Activated gamma-delta T cell treated with anti-CD3 and anti-CD28 coated beads, Interleukin-2, amount 50 U/mL, for 16 hours (primary cell): Measurements from ENCODE around the gene MYOF.
"Not testable (repeated sequence)": the region's sequence is repeated elsewhere in the genome, so short reads cannot be mapped to it uniquely, and the experiment has no call there.

ENCODE experiments used
- DNase-seq: peaks from one replicate; pipeline ENCODE4 v3.0.0-alpha.2; 2020; ENCODE audit warnings: low read depth

Gene MYOF

DNA sequence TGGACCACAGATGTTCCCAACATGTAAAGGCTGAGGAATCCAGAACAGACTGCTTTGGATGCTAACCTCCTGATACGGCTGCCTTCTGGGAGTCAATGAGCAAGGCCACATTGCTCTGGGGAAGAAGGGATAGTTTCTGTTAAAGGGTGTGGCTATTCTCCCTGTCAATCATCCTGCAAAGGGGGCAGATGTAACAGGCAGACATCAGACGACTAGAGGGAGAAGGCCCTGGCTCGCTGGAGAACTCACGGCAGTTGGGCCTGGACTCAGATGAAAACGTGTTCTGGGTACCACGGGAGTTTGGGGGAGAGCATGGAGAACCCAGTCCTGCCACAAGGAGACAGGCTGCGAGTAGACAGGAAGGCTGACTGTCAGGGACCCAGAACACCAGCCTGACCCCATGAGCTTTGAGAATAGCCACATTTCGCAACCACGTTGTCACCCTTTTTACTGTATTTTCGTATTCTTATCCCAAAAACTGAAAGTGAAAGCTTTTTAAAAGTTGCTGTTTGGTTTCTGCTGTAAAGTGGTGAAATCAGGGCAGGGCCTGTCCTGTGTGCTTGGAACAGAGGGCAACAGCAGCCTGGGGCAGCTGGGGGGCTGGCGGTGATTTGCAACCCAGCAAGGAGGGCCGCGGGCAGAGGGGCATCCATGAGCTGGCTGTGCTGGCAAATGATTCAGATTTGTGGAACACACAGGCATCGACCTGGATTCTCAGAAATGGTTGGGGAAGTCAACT, 95.3 kb downstream of the MYOF start:
- DNase-seq = no peak

DNA sequence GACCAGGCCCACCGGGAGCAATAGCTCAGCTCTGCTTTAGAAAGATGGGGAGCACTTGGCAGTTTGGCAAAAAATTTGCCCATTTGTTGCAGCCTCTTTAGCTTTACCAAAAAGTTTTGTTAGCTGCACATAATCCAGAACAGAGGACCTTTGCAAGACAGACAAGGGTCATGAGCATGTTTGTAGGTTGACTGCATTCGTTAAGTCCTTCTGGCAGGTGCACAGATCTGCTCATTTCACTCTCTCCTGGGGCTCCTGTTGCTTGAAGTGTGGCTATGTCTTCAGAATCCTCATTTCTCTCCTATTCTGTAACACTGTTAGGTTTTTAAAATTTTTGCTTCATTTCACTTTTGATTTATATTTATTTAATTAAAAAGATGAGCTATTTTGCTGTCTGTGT, 96.8 kb downstream of the MYOF start:
- no peak for DNase-seq

DNA sequence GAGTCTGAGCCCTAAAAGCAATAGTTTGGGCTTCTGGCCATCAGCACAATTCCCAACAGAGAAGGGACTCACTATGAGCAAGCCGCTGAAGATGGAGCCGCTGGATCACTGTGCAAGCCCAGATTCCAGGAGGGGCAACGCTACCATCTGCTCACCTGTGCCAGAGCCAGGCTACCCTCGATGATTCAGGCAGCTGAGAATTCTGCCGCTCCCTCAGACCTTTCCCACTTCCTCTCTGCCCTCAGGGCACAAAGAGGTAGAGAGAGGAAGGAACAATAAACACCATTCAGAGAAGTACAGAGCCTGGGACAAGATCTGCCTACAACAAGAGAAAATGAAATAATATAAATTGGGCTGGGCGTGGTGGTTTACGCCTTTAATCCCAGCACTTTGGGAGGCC, 98.1 kb downstream of the MYOF start:
- no peak for DNase-seq

DNA sequence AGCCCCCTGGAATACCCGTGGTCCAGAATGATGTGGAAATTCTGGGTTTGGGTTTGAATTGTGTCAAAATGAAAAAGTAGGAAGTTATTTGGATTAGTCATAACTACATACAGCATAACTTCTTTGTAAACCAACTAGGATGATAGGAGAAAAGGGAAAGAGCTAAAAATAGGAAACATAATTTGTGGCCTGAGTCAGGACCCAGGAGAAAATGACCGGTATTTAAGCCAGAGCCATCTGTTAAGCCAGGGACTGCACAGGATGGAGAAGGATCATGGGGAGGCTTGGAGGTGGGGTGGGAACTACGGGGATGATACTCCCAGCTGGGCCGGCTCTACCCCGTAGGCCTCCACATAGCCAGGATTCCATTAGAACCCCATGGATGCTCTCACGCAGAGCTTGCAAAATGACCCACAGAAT, 98.6 kb downstream of the MYOF start:
- DNase-seq = no peak

DNA sequence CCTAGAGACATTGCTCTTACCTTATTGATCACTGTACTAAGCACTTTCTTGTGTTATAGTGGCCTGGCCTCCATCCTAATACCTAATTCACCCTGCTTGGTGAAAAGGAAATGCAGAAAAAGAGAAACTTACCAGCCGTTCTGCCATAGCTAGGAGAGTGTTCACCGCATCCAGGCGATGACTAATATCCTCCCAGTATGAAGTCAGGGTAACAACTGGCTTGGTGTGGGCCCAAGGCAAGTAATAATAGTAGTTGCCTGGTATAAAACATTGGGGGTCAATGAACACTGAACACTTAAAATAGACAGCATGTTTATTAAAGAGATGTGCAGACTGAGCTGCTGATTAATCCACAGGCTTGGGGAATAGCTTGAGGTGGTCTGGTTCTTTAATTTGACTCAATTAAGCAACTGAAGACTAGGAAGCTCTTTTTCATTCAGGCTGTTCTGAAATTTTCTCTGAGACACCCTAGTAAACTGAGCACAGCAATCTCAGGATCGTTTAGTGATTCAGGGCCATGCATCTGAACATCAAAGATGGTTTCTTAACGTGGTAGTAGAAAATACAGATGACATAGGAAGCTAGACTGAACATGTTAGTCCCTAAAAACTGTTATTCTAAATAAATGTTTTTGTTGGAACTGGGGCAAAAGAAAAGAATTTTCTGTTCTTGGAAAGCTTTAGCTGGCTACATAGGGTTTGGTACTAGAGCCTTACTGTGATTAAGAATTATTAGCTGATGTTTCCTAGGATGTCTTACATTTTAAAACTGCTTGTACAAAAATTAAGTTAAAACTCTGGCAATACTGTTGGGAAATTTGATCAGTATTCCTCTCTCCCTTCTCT, 102.2 kb downstream of the MYOF start:
- no peak for DNase-seq

DNA sequence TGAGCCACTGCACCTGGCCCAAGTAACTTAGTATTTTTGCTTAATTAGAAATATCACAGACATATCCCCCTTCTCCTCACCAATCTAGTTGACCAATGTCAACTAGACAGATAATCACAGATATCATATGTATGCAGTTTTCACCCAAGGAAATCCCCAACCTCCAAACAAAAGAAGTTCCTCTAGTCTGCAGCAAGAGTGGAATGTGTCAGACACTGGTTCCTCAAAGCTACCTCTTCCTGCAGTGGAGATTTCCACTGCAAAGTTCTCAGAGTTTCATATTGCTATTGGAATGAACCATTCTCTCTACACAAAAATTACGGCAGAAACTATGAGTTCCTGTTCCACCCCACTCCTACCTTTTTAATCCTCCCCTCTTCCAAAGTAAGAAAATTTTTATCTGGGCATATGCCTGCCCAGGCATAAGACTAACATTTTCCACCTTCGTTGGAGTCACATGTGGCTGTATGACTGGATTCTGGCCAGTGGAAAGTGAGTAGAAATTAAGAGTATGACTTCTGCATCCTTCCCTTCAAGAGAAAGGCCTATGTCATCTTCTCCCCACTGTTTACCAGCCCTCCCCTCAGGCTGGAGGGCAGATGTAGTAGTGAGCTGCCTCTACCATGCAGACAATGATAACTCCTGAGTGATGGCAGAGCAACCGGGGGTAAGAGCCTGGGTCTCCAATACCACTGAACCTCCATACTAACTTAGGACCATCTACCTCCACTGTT, 103.0 kb downstream of the MYOF start:
- no peak for DNase-seq

DNA sequence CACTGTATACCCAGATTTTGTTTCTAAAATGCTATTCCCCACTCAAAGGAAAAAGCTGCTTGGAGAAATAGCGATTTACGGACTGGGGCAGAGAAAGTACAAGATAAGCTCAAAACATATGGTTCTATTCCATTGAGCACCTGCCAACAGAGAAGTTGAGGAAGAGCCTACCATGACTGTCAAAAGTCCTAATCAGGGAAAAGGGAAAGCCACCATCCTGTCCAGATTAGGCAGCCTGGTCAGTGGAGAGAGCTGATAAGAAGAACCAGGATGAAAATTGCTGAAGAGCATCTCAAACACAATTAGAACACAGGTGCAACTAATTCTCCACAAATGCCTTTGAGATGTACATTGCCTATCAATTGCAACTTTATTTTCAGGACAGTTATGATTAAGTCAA, 104.1 kb downstream of the MYOF start:
- no peak for DNase-seq

DNA sequence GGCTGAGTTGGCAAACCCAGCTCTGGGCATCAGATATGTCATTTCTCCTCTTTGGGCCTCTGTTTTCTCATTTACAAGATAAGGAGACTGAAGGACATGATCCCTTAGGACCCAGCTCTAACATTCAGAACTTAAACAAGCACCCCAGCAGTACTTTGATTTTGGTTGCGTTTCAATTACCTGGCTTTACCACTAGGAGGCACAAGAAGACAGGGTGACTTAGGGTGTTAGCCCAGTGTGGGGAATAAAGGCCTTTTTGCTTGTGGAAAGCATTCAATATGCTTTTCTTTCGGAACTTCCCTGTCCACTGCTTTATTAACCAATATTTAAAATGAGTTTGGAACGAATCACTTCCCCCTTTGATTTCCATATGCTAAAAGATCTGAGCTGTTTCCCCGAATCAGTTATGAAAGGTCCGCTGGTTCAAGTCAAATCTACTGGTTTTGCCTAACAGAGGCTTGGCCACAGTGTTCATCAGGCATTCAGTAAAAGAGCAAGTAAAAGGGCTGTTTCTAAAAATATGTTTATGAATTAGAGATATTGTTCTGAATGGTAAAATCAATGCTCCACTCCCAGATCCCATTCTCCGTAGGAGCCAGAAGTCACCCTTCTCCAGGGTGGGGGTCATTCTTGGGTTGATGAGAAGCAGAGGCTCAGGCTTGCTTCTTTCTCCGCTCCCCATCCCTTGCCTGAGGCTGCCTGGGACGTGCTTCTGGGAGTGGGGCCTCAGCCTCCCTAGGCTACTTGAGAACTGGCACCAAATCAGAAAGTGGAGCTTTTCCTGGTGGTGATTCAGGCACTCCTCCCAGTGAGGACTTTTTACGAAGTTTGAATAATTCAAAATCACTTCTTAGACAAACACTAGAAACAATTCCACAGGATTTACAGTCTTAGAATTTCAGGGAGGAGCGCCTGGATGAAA, 105.5 kb downstream of the MYOF start:
- peak; percentile 23 for DNase-seq

DNA sequence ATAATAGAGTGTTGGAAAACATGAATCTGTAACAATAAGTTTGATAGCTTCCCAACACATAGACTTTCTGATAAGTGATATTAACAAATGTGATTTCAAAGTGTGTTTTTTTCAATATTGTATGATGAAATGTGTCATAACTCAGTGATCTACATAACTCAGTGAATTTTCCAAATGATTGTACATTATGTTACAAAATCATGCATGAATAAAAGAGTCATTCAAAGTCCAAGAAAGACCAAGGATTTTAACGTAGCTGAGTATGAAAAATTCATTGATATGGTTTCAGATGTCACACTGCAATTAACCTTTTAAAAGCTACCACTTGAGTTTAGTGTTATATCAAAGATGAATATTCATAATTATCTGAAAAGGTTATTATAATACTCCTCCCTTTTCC, 111.2 kb downstream of the MYOF start:
- DNase-seq = no peak

DNA sequence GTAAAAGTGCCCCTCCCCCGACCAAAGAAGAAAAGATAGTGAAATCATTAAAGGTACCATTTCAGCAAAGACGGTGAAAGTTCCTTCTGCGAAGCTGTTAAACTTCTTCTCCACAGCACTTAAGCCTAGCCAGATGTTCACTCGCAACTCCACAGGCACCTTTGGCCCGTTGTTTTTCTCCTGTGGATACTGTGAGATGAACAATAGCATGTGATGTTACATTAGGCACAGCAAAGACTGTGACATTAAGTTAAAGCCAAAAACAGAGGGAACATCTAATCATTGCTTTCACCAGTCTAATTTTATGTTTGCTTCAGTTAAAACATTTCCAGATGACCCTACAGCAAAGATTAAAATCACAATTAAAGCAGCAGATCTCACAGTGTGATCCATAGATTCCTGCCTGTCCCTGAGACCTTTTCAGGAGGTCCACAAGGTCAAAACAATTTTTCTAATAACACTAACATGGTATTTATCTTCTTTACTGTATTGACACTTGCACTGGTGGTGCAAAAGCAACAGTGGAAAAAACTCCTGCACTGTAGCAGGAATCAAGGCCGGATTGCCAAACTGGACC, 112.5 kb downstream of the MYOF start:
- no peak for DNase-seq

DNA sequence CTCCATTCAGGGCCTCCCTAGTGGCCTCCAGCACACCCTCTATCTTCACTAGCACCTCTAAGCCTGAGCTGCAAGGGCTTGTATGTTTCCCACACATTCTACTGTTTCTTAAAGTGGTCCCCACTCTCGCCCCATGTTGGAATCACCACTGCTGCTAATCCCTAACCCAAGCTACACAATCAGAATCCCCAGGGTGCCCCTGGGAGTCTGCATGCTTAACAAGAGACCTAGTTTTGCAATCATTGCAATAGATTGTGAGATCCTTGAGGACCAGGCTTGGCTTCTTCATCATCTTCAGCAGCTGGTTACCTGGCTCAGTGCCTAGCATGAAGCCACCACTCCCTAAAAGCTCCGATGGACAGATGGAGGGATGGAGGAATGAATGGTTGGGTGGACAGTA, 113.9 kb downstream of the MYOF start:
- DNase-seq = no peak

DNA sequence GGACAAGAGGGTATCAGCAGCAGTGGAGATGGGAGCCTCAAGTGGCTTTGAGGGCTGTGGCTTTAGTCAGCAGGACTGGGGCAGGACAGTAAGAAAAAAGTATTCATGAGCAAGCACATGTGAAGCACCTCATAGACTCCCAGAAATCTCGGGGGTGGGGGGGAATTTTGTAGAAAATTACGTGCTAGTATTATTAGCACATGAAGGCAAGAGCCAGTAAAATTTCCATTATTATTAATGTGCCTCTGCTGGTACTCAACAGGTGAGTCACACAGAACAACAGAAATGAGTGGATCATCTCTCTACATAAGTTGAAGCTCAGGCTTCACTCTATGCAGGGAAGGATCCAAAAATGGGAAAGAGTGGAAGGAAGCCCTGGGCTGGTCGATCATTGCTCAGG, 114.5 kb downstream of the MYOF start:
- no peak for DNase-seq

DNA sequence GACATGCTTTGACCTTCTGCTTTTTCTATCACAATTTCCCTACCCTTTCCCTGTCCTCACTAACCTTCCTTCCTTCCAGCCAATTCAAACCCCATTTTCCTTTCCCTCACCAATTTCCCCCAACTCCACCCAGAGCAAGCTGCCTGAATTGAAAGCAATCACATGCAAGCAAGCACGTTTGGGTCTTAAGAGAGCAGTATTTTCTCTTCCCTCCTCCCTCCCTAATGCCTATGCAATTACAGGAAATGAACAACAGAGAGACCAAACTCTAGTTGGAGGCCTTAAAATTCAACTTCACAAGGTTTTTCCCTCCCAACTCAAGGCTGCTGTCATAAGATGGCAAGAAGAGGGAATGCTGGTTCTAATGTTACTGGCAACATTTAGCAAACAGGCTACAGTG, 117.2 kb downstream of the MYOF start:
- no peak for DNase-seq

DNA sequence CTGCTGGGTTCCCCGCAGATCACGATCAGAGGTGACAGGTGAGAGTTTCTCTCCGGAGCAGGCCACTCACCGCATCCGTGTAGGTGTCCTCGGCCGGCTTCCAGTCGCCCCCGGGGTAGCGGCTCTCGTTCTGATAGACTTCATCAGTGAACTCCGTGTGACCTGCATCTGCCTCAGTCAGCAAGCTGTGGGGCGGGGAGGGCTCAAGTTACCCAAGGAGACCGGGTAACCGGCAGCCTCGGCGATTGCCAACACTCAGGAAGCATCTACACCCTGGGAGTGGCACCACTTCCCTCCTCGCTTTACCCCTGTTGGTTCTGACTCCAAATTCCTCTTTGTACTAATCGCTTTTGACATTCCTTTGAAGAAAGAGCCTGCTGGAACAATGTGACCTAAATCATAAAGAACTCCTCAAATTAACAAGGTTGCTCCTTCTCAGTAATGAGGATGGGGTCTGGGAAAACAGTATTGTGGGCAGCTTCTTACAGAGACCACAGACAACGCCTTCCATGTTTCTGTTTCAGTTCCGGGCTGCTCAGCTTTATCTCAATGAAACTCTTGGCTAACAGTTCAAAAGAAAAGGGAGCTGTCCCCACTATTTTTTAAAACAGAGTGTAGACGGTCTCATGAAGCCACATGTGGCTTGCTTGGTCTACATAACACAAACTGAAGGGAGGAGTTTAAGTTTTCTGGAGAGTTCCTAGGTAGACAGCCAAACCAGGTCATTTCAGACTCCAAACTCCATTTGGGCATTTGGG, 118.1 kb downstream of the MYOF start:
- no peak for DNase-seq

DNA sequence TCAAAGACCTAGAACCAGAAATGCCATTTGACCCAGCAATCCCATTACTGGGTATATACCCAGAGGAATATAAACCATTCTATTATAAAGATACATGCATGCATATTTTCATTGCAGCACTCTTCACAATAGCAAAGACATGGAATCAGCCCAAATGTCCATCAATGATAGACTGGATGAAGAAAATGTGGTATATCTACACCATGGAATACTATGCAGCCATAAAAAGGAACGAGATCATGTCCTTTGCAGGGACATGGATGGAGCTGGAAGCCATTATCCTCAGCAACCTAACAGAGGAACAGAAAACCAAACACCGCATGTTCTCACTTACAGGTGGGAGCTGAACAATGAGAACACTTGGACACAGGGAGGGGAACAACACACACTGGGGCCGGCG, 123.7 kb downstream of the MYOF start:
- not testable (repeated sequence) for DNase-seq

DNA sequence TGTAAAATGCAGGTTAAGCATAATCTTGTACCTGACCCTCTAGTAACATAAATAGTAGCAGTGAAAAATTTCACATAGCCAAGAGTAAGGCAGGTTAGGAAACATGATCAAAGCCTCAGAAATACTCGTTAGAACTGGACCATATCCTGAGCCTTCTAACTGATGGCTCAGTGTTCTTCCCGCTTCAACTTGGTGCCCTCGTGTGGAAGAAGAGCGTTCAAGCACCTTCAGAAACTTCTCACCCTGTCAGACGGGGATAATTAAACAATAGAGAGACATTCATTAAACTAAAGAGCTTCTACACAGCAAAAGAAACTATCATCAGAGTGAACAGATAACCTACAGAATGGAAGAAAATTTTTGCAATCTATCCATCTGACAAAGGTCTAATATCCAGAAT, 124.5 kb downstream of the MYOF start:
- no peak for DNase-seq

DNA sequence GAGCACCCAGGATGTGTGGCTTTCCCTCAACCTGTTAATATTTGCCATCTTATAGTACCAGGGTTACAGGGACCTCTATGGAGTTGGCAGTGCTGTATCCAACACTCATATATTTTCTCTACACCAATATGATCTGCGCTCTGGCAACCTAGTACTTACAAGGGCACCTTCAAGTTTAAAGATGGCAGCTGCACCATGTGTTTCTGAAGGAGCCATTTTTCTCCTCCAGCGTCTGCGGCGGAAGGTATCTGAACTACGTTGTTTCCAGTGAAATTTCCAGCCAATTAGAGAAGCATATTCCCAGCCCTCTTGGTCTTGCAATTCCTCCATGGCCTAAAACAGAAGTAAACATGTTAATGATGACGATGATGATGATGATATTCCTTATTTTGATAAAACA, 125.6 kb downstream of the MYOF start:
- DNase-seq = no peak

DNA sequence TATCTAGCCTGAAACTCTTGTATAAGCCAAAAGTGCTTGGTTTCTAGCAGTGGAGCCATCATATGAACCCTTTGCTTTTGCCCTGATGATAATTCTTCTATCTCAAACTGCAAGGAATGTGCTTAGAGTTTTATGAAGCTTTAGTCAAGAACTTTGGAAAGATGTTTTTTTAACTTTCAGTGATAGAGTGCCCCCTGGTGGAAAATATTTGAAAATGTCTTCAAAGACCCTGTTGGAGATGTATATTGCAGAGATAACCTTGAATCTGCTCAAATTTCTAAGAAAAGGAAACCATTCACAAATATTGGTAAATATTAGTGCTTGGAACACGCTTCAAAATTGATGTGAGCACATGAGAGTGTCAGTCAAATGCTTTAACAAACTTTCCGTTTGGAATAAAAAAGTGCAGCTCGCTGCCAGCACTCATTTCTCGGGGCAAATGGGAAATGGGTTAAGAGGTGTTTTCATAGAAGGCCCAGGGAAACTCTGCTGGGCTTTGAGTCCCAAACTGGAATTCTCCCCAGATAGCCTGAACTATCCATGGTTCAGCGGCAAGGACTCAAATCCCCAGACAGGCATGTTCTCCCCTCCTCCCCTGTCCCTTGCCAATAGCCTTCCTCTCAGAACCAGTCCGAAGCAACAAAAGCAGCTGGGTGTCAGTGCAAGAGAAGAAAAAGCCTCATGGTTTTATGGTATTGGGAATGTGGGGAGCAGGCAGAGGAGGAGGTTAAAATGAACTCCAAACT, 129.3 kb downstream of the MYOF start:
- no peak for DNase-seq

DNA sequence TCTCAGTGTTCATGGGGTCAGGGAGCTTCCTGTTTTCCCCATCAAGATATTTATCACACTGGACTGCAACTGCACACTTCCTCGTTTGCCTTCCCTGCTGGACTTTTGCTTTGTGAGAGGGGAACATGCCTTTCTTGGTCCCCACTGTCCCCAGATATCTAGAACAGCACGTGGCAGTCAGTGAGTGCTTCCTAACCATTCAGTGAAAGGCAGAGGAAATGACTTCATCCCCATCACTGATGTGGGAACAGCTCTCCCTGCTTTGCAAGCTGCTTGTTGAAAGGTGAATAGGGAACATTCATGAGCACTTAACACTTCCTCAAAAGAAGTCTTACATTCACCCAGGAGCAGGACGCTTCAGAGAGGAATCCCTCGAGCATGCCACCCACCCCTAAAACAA, 135.4 kb downstream of the MYOF start:
- DNase-seq = no peak

DNA sequence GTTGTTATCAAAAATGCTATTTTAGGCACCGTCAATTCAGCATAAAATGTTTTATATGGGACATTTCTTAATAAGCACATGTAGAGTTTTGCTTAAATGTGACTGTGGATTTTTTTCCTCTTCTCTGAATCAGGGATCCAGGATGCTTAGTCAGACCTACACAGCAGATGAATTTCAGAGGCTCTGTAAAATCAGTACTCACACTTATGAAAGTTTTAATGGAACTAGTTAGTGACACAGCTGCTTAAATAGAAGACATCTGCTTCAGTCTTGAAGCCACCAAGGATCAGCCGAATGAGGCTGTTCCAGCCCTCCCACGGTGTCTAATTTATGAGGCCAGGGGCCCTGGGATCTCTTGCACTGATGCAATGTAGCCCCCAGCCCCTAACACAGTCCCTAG, 136.0 kb downstream of the MYOF start:
- no peak for DNase-seq
